ENCODE measurements around the gene SLC9C2. TPM values are rescaled to one million over a fixed set of nuclear protein-coding genes. Genes with fewer than 3 reads are reported as not detected.

The SLC9C2 gene
- total and polyA plus RNA-seq, 2 experiments from 2014 or later: not detected

DNA sequence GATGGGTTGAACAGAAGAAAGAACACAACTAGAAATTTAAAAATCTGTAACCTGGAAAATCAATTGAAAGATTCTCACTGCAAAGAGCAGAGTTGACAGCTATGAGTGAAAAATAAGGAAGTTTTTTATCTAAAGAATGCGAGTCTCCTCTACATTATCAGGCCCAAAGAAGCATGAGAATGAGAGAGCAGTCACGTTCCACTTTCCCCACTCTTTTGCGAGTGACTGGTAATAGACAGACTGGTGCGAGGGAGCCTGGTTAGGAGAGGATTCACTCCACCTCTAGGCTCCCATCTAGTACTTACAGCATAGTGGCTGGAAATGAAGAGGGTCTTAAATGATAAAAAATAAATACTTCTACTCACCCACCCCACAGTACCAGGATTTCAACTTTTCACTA is 73.8 kb downstream of the SLC9C2 start:
- H3K4me1 ChIP-seq (ENCODE audit: insufficient read depth): no peaks in the 10 kb centered on the region; the same call in 1 of the 2 replicates
- no peaks in the 10 kb centered on the region for H3K79me2 ChIP-seq (ENCODE audit: insufficient read depth)
- no peak overlapping the region for H3K4me3 ChIP-seq
- in situ Hi-C loops (cut with MboI): no loop called here
- no peaks in the 10 kb centered on the region for H3K9me2 ChIP-seq (ENCODE audit: insufficient read depth)
- H2AFZ ChIP-seq: no peak overlapping the region
- no peak for TF ChIP-seq EZH2 (IDR thresholded peaks at IDR 0.05; ENCODE audit: insufficient read depth, poor library complexity, severe bottlenecking)
- TF ChIP-seq EZH2phosphoT487 (IDR thresholded peaks at IDR 0.05; ENCODE audit: insufficient read depth, low read depth): no peak
- no peak overlapping the region for H3K9ac ChIP-seq
- H3K9me3 ChIP-seq (ENCODE audit: low read depth): no peaks in the 10 kb centered on the region
- no peaks in the 10 kb centered on the region for H3K36me3 ChIP-seq (ENCODE audit: low read depth)
- no peaks in the 10 kb centered on the region for H3F3A ChIP-seq (ENCODE audit: insufficient read depth)
- no peaks in the 10 kb centered on the region for H3K27me3 ChIP-seq (replicated peaks; ENCODE audit: insufficient read depth)
- H3K4me2 ChIP-seq (ENCODE audit: unreplicated experiment): no peak overlapping the region
- WGBS, 2 experiments (ENCODE audit: low coverage in 1 of 2, low lambda C conversion rate in 2 of 2, missing lambda C conversion rate in 2 of 2): 75 to 78% methylated on average over 4 of the region's 4 CpGs
- DNase-seq: no peak
- H4K20me1 ChIP-seq (ENCODE audit: insufficient read depth): no peaks in the 10 kb centered on the region
- no peak overlapping the region for H3K27ac ChIP-seq

DNA sequence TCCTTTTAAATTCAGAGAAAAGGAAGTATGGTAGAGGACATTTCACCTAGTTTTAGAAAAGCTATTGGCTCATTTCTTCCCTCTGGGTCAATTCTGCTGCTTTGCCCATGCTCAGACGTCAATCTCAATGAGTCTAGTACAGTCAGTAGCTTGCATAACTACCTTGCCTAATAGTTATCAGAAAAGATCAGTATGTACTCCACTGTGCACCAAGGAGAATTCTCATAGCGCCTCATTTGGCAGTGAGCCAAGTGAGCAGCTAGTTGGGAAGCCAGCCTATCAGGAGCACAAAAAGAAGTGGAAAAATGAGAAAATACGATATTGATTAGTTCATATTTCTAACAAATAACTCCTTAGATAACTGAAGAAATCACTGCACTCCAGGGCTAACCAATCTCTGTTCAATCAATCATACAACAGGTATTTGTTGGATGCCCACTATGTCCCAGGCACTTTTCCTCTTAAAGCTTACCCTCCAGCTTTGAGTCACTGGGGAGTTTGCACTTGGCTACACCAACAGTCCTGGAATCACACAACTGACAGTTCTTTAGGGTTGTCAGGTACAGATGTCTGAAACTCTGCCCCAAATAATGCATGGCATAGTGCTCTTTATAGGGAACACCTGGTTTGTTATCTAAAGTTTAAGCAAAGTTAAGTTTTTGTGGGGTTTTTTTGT is 75.6 kb downstream of the SLC9C2 start:
- Histone ChIP-seq H2AFZ (no peak overlapping the region), H3K27me3 (replicated peaks; ENCODE audit: insufficient read depth) (no peaks in the 10 kb centered on the region), H3K36me3 (ENCODE audit: low read depth) (no peaks in the 10 kb centered on the region), H4K20me1 (ENCODE audit: insufficient read depth) (no peaks in the 10 kb centered on the region), H3K9ac (no peak overlapping the region), H3K9me3 (ENCODE audit: low read depth) (no peaks in the 10 kb centered on the region), H3K9me2 (ENCODE audit: insufficient read depth) (no peaks in the 10 kb centered on the region), H3K4me1 (ENCODE audit: insufficient read depth) (no peaks in the 10 kb centered on the region; the same call in 1 of the 2 replicates), H3K4me2 (ENCODE audit: unreplicated experiment) (no peak overlapping the region), H3K4me3 (no peak overlapping the region), H3F3A (ENCODE audit: insufficient read depth) (no peaks in the 10 kb centered on the region), H3K27ac (no peak overlapping the region), H3K79me2 (ENCODE audit: insufficient read depth) (no peaks in the 10 kb centered on the region)
- in situ Hi-C loops (cut with MboI): no loop called here
- TF ChIP-seq EZH2 (IDR thresholded peaks at IDR 0.05; ENCODE audit: insufficient read depth, poor library complexity, severe bottlenecking) (no peak), EZH2phosphoT487 (IDR thresholded peaks at IDR 0.05; ENCODE audit: insufficient read depth, low read depth) (no peak)
- 56 to 63% methylated on average over 3 of the region's 3 CpGs for WGBS, 2 experiments (ENCODE audit: low coverage in 1 of 2, low lambda C conversion rate in 2 of 2, missing lambda C conversion rate in 2 of 2)
- no peak for DNase-seq

DNA sequence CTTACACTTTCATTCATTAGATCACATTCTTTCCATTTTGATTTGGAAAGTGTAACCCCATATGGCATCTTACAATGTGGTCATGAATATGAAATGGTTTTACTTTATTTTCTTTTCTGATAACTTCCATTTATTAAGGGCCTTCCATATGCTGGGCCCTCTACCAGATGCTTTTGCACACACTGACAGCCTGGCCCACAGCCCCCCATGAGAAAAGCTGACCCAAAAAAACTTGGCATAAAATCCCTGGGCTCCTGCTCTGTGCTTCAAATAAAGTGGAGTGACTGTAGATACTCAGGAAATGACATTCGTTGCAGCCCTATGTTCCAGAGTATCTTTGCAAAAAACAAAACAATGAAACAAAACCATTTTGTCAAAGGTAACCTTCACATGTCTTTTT is 76.9 kb downstream of the SLC9C2 start:
- Histone ChIP-seq H3K9ac (no peak overlapping the region), H3K9me3 (ENCODE audit: low read depth) (no peaks in the 10 kb centered on the region), H3K27me3 (replicated peaks; ENCODE audit: insufficient read depth) (no peaks in the 10 kb centered on the region), H3K9me2 (ENCODE audit: insufficient read depth) (no peaks in the 10 kb centered on the region), H2AFZ (no peak overlapping the region), H4K20me1 (ENCODE audit: insufficient read depth) (no peaks in the 10 kb centered on the region), H3K4me3 (no peak overlapping the region), H3K4me2 (ENCODE audit: unreplicated experiment) (no peak overlapping the region), H3K4me1 (ENCODE audit: insufficient read depth) (no peaks in the 10 kb centered on the region; the same call in 1 of the 2 replicates), H3K79me2 (ENCODE audit: insufficient read depth) (no peaks in the 10 kb centered on the region), H3K27ac (no peak overlapping the region), H3K36me3 (ENCODE audit: low read depth) (no peaks in the 10 kb centered on the region), H3F3A (ENCODE audit: insufficient read depth) (no peaks in the 10 kb centered on the region)
- in situ Hi-C loops (cut with MboI): no loop called here
- TF ChIP-seq EZH2phosphoT487 (IDR thresholded peaks at IDR 0.05; ENCODE audit: insufficient read depth, low read depth): no peak
- TF ChIP-seq EZH2 (IDR thresholded peaks at IDR 0.05; ENCODE audit: insufficient read depth, poor library complexity, severe bottlenecking): no peak
- no peak for DNase-seq
- 0 to 6% methylated on average over 1 of the region's 1 CpG for WGBS, 2 experiments (ENCODE audit: low coverage in 1 of 2, low lambda C conversion rate in 2 of 2, missing lambda C conversion rate in 2 of 2)

DNA sequence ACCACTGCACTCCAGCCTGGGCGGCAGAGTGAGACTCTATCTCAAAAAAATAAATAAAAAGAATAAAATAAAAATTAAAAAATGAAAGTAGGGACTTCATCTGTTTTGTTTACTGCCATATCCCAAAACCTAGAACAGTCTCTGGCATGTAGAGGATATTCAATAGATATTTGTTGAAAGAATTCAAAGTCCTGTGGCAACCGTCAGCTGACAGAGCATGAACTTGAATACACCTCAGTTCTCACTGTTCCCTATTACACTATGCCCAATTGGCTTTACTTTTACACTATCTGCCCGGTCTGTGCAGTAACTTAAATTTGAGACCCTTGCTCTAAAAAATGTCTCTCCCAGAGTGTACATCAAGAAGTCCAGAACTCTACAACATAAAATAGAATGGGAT is 79.5 kb downstream of the SLC9C2 start:
- no peak overlapping the region for H3K4me2 ChIP-seq (ENCODE audit: unreplicated experiment)
- no peak overlapping the region for H3K27ac ChIP-seq
- TF ChIP-seq EZH2 (IDR thresholded peaks at IDR 0.05; ENCODE audit: insufficient read depth, poor library complexity, severe bottlenecking) (no peak), EZH2phosphoT487 (IDR thresholded peaks at IDR 0.05; ENCODE audit: insufficient read depth, low read depth) (no peak)
- H3K79me2 ChIP-seq (ENCODE audit: insufficient read depth): no peaks in the 10 kb centered on the region
- no peaks in the 10 kb centered on the region for H4K20me1 ChIP-seq (ENCODE audit: insufficient read depth)
- no peak overlapping the region for H2AFZ ChIP-seq
- in situ Hi-C loops (cut with MboI): no loop called here
- H3K9me3 ChIP-seq (ENCODE audit: low read depth): no peaks in the 10 kb centered on the region
- no peak overlapping the region for H3K9ac ChIP-seq
- WGBS, 2 experiments (ENCODE audit: low coverage in 1 of 2, low lambda C conversion rate in 2 of 2, missing lambda C conversion rate in 2 of 2): 67 to 68% methylated on average over 3 of the region's 3 CpGs
- H3K9me2 ChIP-seq (ENCODE audit: insufficient read depth): no peaks in the 10 kb centered on the region
- no peak for DNase-seq
- no peaks in the 10 kb centered on the region for H3K27me3 ChIP-seq (replicated peaks; ENCODE audit: insufficient read depth)
- H3F3A ChIP-seq (ENCODE audit: insufficient read depth): no peaks in the 10 kb centered on the region
- no peak overlapping the region for H3K4me3 ChIP-seq
- no peaks in the 10 kb centered on the region for H3K36me3 ChIP-seq (ENCODE audit: low read depth)
- no peaks in the 10 kb centered on the region for H3K4me1 ChIP-seq (ENCODE audit: insufficient read depth)

Data from GM23248 (cell line).